ENCODE data around the gene CEMIP. TPM values are rescaled to one million over a fixed set of nuclear protein-coding genes. Genes with fewer than 3 reads are reported as not detected.
A peak's percentile ranks its signal among the peaks of the same experiment; 100 is the strongest.

Gene CEMIP
- total and polyA plus RNA-seq, 4 donors: 11.6 to 257 (median 62.6) TPM

- Histone ChIP-seq H3K27me3 (ENCODE audit: control insufficient read depth, insufficient read depth, low read length) (no peaks in the 10 kb centered on the region), H3K9me3 (ENCODE audit: control insufficient read depth, insufficient read depth, low read length) (no peaks in the 10 kb centered on the region), H3K36me3 (ENCODE audit: control insufficient read depth, insufficient read depth, low read length) (no peaks in the 10 kb centered on the region), H3K4me3 (ENCODE audit: low read depth, low read length) (no peak overlapping the region), H3K27ac (ENCODE audit: low read depth, low read length) (no peak overlapping the region), H3K4me1 (ENCODE audit: control insufficient read depth, insufficient read depth, low read length) (no peaks in the 10 kb centered on the region)
- 86% methylated on average over 6 of the region's 7 CpGs for WGBS (ENCODE audit: insufficient coverage)
- DNase-seq (ENCODE audit: low read depth in 4 of 6, low spot score in 6 of 6): no peak
Measured at GRCh38 chr15:80769153-80769828, 9.9 kb upstream of the CEMIP start.

- no peaks in the 10 kb centered on the region for H3K27me3 ChIP-seq (ENCODE audit: control insufficient read depth, insufficient read depth, low read length)
- 85% methylated on average over 5 of the region's 7 CpGs for WGBS (ENCODE audit: insufficient coverage)
- H3K36me3 ChIP-seq (ENCODE audit: control insufficient read depth, insufficient read depth, low read length): no peaks in the 10 kb centered on the region
- H3K4me1 ChIP-seq (ENCODE audit: control insufficient read depth, insufficient read depth, low read length): no peaks in the 10 kb centered on the region
- no peak overlapping the region for H3K27ac ChIP-seq (ENCODE audit: low read depth, low read length)
- no peaks in the 10 kb centered on the region for H3K9me3 ChIP-seq (ENCODE audit: control insufficient read depth, insufficient read depth, low read length)
- DNase-seq (ENCODE audit: low read depth in 4 of 6, low spot score in 6 of 6): no peak
- no peak overlapping the region for H3K4me3 ChIP-seq (ENCODE audit: low read depth, low read length)
Measured at GRCh38 chr15:80769829-80770705, 9.1 kb upstream of the CEMIP start.

- no peaks in the 10 kb centered on the region for H3K9me3 ChIP-seq (ENCODE audit: control insufficient read depth, insufficient read depth, low read length)
- no peaks in the 10 kb centered on the region for H3K27me3 ChIP-seq (ENCODE audit: control insufficient read depth, insufficient read depth, low read length)
- no peak overlapping the region for H3K27ac ChIP-seq (ENCODE audit: low read depth, low read length)
- H3K4me3 ChIP-seq (ENCODE audit: low read depth, low read length): no peak overlapping the region
- no peaks in the 10 kb centered on the region for H3K36me3 ChIP-seq (ENCODE audit: control insufficient read depth, insufficient read depth, low read length)
- H3K4me1 ChIP-seq (ENCODE audit: control insufficient read depth, insufficient read depth, low read length): peaks cover 5% of the 10 kb centered on the region
- 69% methylated on average over 2 of the region's 8 CpGs for WGBS (ENCODE audit: insufficient coverage)
- peak in 2 of 6 donors; percentile 26 to 89 for DNase-seq (ENCODE audit: low read depth in 4 of 6, low spot score in 6 of 6)
Measured at GRCh38 chr15:80773122-80773551, 6.0 kb upstream of the CEMIP start.

GRCh38 chr15:80773792-80774352, 5.3 kb upstream of the CEMIP start:
- Histone ChIP-seq H3K36me3 (ENCODE audit: control insufficient read depth, insufficient read depth, low read length) (no peaks in the 10 kb centered on the region), H3K4me3 (ENCODE audit: low read depth, low read length) (no peak overlapping the region), H3K9me3 (ENCODE audit: control insufficient read depth, insufficient read depth, low read length) (no peaks in the 10 kb centered on the region), H3K27ac (ENCODE audit: low read depth, low read length) (no peak overlapping the region), H3K4me1 (ENCODE audit: control insufficient read depth, insufficient read depth, low read length) (peaks cover 7% of the 10 kb centered on the region), H3K27me3 (ENCODE audit: control insufficient read depth, insufficient read depth, low read length) (peaks cover 4% of the 10 kb centered on the region)
- no peak for DNase-seq (ENCODE audit: low read depth in 4 of 6, low spot score in 6 of 6)
- 67% methylated on average over 3 of the region's 5 CpGs for WGBS (ENCODE audit: insufficient coverage)

- no peak for DNase-seq (ENCODE audit: low read depth in 4 of 6, low spot score in 6 of 6)
- WGBS (ENCODE audit: insufficient coverage): no CpG with 5 or more reads among the region's 1 CpG
Measured at GRCh38 chr15:80774486-80774885, 4.7 kb upstream of the CEMIP start.

DNA sequence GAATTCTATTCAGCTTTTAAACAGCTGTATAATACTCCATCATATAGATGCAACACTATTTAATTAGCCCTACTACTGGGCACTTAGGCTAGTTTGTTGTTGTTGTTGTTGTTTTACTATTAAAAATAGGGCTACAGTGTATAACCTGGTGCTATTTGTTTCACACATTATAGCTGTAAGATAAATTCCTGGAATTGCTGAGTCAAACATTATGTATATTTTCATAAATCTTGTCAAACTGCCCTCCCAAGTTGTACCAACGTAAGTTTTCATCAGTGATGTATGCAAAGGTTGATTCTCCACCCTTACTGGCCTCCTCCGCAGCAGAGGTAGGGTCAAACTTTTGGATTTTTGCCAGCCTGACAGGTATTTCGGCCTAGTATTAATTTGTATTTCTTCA, 3.8 kb upstream of the CEMIP start:
- H3K27ac ChIP-seq (ENCODE audit: low read depth, low read length): no peak overlapping the region
- H3K9me3 ChIP-seq (ENCODE audit: control insufficient read depth, insufficient read depth, low read length): no peaks in the 10 kb centered on the region
- no peaks in the 10 kb centered on the region for H3K36me3 ChIP-seq (ENCODE audit: control insufficient read depth, insufficient read depth, low read length)
- no peak for DNase-seq (ENCODE audit: low read depth in 4 of 6, low spot score in 6 of 6)
- no CpG with 5 or more reads among the region's 3 CpGs for WGBS (ENCODE audit: insufficient coverage)
- H3K27me3 ChIP-seq (ENCODE audit: control insufficient read depth, insufficient read depth, low read length): peaks cover 15% of the 10 kb centered on the region
- peaks cover 20% of the 10 kb centered on the region for H3K4me1 ChIP-seq (ENCODE audit: control insufficient read depth, insufficient read depth, low read length)
- H3K4me3 ChIP-seq (ENCODE audit: low read depth, low read length): no peak overlapping the region

More at GRCh38 chr15:80774486-80774885, 4.7 kb upstream of the CEMIP start:
- Histone ChIP-seq H3K4me3 (ENCODE audit: low read depth, low read length) (no peak overlapping the region), H3K4me1 (ENCODE audit: control insufficient read depth, insufficient read depth, low read length) (peaks cover 11% of the 10 kb centered on the region), H3K27ac (ENCODE audit: low read depth, low read length) (no peak overlapping the region), H3K36me3 (ENCODE audit: control insufficient read depth, insufficient read depth, low read length) (no peaks in the 10 kb centered on the region), H3K9me3 (ENCODE audit: control insufficient read depth, insufficient read depth, low read length) (no peaks in the 10 kb centered on the region), H3K27me3 (ENCODE audit: control insufficient read depth, insufficient read depth, low read length) (peaks cover 6% of the 10 kb centered on the region)

- Histone ChIP-seq H3K9me3 (ENCODE audit: control insufficient read depth, insufficient read depth, low read length) (no peaks in the 10 kb centered on the region), H3K36me3 (ENCODE audit: control insufficient read depth, insufficient read depth, low read length) (no peaks in the 10 kb centered on the region), H3K27ac (ENCODE audit: low read depth, low read length) (no peak overlapping the region), H3K4me1 (ENCODE audit: control insufficient read depth, insufficient read depth, low read length) (peaks cover 26% of the 10 kb centered on the region), H3K4me3 (ENCODE audit: low read depth, low read length) (no peak overlapping the region), H3K27me3 (ENCODE audit: control insufficient read depth, insufficient read depth, low read length) (peaks cover 24% of the 10 kb centered on the region)
- WGBS (ENCODE audit: insufficient coverage): 50% methylated on average over 2 of the region's 5 CpGs
- peak in 5 of 6 donors; percentile 58 to 91 (median 66) for DNase-seq (ENCODE audit: low read depth in 4 of 6, low spot score in 6 of 6)
Measured at GRCh38 chr15:80776420-80777045, 2.6 kb upstream of the CEMIP start.

GRCh38 chr15:80777137-80777536, 2.0 kb upstream of the CEMIP start:
- no peak overlapping the region for H3K27ac ChIP-seq (ENCODE audit: low read depth, low read length)
- H3K27me3 ChIP-seq (ENCODE audit: control insufficient read depth, insufficient read depth, low read length): peaks cover 24% of the 10 kb centered on the region
- H3K9me3 ChIP-seq (ENCODE audit: control insufficient read depth, insufficient read depth, low read length): no peaks in the 10 kb centered on the region
- peak in 1 of 6 donors; percentile 47 for DNase-seq (ENCODE audit: low read depth in 4 of 6, low spot score in 6 of 6)
- no peak overlapping the region for H3K4me3 ChIP-seq (ENCODE audit: low read depth, low read length)
- peaks cover 26% of the 10 kb centered on the region for H3K4me1 ChIP-seq (ENCODE audit: control insufficient read depth, insufficient read depth, low read length)
- no peaks in the 10 kb centered on the region for H3K36me3 ChIP-seq (ENCODE audit: control insufficient read depth, insufficient read depth, low read length)
- 65% methylated on average over 3 of the region's 8 CpGs for WGBS (ENCODE audit: insufficient coverage)

DNA sequence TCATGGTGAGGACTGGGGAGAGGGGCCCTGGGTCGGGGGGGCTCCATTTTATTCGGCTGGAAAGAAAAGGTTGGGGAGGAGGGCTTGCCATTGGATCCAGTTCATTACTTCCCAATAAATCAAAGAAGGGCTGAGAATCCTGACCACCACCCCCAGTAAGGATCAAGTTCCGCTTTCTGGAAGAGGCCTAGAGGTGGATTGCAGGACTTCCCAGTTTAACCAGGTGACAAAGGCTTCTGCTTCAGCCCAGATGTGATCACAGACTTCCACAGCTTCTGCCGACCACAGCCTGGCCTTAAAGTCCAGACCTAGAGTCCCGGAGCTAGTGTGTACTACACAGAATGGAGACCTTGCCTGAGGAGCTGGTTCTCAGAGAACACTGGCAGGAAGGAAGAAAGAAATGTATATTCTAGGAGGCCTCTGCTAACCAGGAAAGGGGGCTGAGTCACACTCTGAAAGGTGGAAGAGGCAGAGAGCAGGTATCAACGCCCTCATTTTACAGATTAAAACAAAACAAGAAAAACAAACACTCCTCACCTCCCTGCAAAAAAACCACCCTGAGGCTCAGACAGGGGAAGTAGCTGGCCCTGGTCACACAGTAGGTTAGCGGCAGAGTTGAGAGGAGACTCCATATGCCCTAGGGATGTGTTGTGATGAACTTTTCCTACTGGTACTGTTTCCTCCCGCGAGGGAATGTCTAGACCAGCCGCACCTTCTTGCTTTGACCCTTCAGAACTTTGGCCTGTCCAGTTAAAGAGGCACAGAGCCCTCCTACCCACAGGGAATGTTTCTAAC, 1.1 kb upstream of the CEMIP start:
- H3K27ac ChIP-seq (ENCODE audit: low read depth, low read length): no peak overlapping the region
- H3K9me3 ChIP-seq (ENCODE audit: control insufficient read depth, insufficient read depth, low read length): no peaks in the 10 kb centered on the region
- no peak for DNase-seq (ENCODE audit: low read depth in 4 of 6, low spot score in 6 of 6)
- no peak overlapping the region for H3K4me3 ChIP-seq (ENCODE audit: low read depth, low read length)
- WGBS (ENCODE audit: insufficient coverage): 78% methylated on average over 5 of the region's 10 CpGs
- peaks cover 26% of the 10 kb centered on the region for H3K4me1 ChIP-seq (ENCODE audit: control insufficient read depth, insufficient read depth, low read length)
- H3K27me3 ChIP-seq (ENCODE audit: control insufficient read depth, insufficient read depth, low read length): peaks cover 27% of the 10 kb centered on the region
- no peaks in the 10 kb centered on the region for H3K36me3 ChIP-seq (ENCODE audit: control insufficient read depth, insufficient read depth, low read length)

Data from spinal cord (tissue), 10 donors.